Activated T-helper 1 cell treated with anti-CD3 and anti-CD28 coated beads, Interleukin-12 subunit alpha, Interleukin-12 subunit beta, Interleukin-2, Interleukin-4 antibody, amounts not matched to agents 30 ng/mL and 10 ng/mL and 1 ng/mL, durations not matched to agents 14 hours and 24 hours and 36 hours (primary cell): ENCODE results near the gene CALN1. TPM values are rescaled to one million over a fixed set of nuclear protein-coding genes. Genes with fewer than 3 reads are reported as not detected.

ENCODE experiments used
- DNase-seq: peaks from one replicate; pipeline ENCODE4 v3.0.0; 2021; ENCODE audit warnings: low spot score
- H3K27ac Mint-ChIP-seq: one replicate; pipeline ENCODE4 v1.8.0; 2021; ENCODE audit warnings: mild to moderate bottlenecking, mixed read lengths
- H3K27me3 Mint-ChIP-seq: one replicate; pipeline ENCODE4 v1.8.0; 2022; ENCODE audit warnings: mild to moderate bottlenecking, moderate library complexity, mixed read lengths; ENCODE audit not compliant: insufficient read depth
- H3K36me3 Mint-ChIP-seq: one replicate; pipeline ENCODE4 v1.8.0; 2021; ENCODE audit warnings: low read depth, mixed read lengths
- H3K4me1 Mint-ChIP-seq: one replicate; pipeline ENCODE4 v1.8.0; 2021; ENCODE audit warnings: low read depth, mixed read lengths
- H3K4me3 Mint-ChIP-seq: one replicate; pipeline ENCODE4 v1.8.0; 2021; ENCODE audit warnings: mild to moderate bottlenecking, moderate library complexity, mixed read lengths
- H3K9me3 Mint-ChIP-seq: one replicate; pipeline ENCODE4 v1.8.0; 2021; ENCODE audit warnings: mixed read lengths
- intact Hi-C: fragments of 100-400 bp; cut with micrococcal nuclease; formaldehyde crosslinking; loops from one replicate; pipeline ENCODE4 v1.15.1; 2024
- total RNA-seq: library from RNA; stranded (reverse); gene quantifications from 2 replicates; pipeline ENCODE4 v1.2.3, GENCODE V29; 2022

Gene CALN1
- total RNA-seq, 1 donor from 2014 or later, result not detected

- DNase-seq, result no peak
- H3K36me3 Mint-ChIP-seq, result no peaks in the 10 kb centered on the region
- intact Hi-C loops, result no loop called here
- H3K27ac Mint-ChIP-seq, result no peak overlapping the region
- H3K27me3 Mint-ChIP-seq, result peaks cover 20% of the 10 kb centered on the region
- peaks cover 6% of the 10 kb centered on the region for H3K9me3 Mint-ChIP-seq
- no peak overlapping the region for H3K4me3 Mint-ChIP-seq
- H3K4me1 Mint-ChIP-seq, result no peaks in the 10 kb centered on the region
These were observed 76.4 kb downstream of the CALN1 start for GRCh38 chr7:72335561-72336381.

- intact Hi-C loops, result no loop called here
- Mint-ChIP-seq H3K9me3 (peaks cover 6% of the 10 kb centered on the region), H3K27ac (no peak overlapping the region), H3K36me3 (no peaks in the 10 kb centered on the region), H3K27me3 (peaks cover 20% of the 10 kb centered on the region), H3K4me3 (no peak overlapping the region), H3K4me1 (no peaks in the 10 kb centered on the region)
- DNase-seq, result no peak
These were observed 77.4 kb downstream of the CALN1 start for GRCh38 chr7:72334698-72335097.

GRCh38 chr7:72334066-72334465 lies 78.1 kb downstream of the CALN1 start:
- Mint-ChIP-seq H3K4me1 (no peaks in the 10 kb centered on the region), H3K27ac (no peak overlapping the region), H3K27me3 (peaks cover 16% of the 10 kb centered on the region), H3K4me3 (no peak overlapping the region), H3K9me3 (peaks cover 5% of the 10 kb centered on the region), H3K36me3 (no peaks in the 10 kb centered on the region)
- intact Hi-C loops, result no loop called here
- no peak for DNase-seq

- no peak for DNase-seq
- Mint-ChIP-seq H3K36me3 (no peaks in the 10 kb centered on the region), H3K9me3 (peaks cover 4% of the 10 kb centered on the region), H3K4me3 (no peak overlapping the region), H3K4me1 (no peaks in the 10 kb centered on the region), H3K27ac (no peak overlapping the region), H3K27me3 (no peaks in the 10 kb centered on the region)
- intact Hi-C loops, result no loop called here
These were observed 85.3 kb downstream of the CALN1 start for GRCh38 chr7:72326811-72327210.

DNA sequence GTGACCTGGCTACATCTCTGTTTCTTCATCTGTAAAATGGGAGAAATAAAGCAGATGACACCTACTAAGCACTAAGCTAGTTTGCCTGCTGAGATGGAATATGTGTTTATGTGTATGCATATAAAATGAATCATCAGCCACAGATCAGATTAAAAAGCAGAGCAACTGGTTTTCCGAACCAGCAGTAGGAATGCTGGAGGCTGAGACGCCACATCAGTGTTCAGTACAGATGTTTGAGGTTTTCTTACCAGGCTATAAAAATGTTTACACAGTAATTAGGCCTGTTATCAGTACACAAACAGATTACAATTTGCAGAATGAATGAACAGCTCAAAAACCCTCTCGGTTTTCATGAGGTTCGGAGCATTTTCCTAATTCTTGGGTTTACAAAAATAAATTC lies 85.8 kb downstream of the CALN1 start:
- no peak overlapping the region for H3K4me3 Mint-ChIP-seq
- no peaks in the 10 kb centered on the region for H3K4me1 Mint-ChIP-seq
- no peaks in the 10 kb centered on the region for H3K36me3 Mint-ChIP-seq
- no peak for DNase-seq
- no peak overlapping the region for H3K27ac Mint-ChIP-seq
- no peaks in the 10 kb centered on the region for H3K27me3 Mint-ChIP-seq
- H3K9me3 Mint-ChIP-seq, result peaks cover 4% of the 10 kb centered on the region
- intact Hi-C loops, result no loop called here

DNA sequence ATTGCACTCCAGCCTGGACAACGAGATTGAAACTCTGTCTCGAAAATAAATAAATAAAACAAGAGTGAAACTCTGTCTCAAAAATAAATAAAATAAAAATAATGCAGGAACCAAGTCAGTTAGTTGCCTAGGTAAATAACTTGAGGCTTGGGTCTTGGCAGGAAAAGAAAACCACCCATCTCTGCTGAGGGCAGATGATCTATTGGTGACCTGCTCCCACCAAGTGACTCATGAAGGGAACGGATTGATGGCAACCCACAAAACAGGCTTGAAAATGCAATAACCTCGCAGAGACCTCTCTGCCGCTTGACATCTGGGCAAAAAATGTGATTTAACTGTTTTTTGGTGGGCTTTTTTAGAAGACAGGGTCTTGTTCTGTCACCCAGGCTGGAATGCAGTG lies 86.6 kb downstream of the CALN1 start:
- no peaks in the 10 kb centered on the region for H3K4me1 Mint-ChIP-seq
- H3K36me3 Mint-ChIP-seq, result no peaks in the 10 kb centered on the region
- no peak overlapping the region for H3K4me3 Mint-ChIP-seq
- intact Hi-C loops, result no loop called here
- no peak for DNase-seq
- H3K27ac Mint-ChIP-seq, result no peak overlapping the region
- no peaks in the 10 kb centered on the region for H3K27me3 Mint-ChIP-seq
- H3K9me3 Mint-ChIP-seq, result peaks cover 7% of the 10 kb centered on the region

GRCh38 chr7:72321637-72322036 lies 90.5 kb downstream of the CALN1 start:
- H3K36me3 Mint-ChIP-seq, result no peaks in the 10 kb centered on the region
- H3K9me3 Mint-ChIP-seq, result peaks cover 8% of the 10 kb centered on the region
- H3K27ac Mint-ChIP-seq, result no peak overlapping the region
- intact Hi-C loops, result no loop called here
- no peaks in the 10 kb centered on the region for H3K4me1 Mint-ChIP-seq
- no peaks in the 10 kb centered on the region for H3K27me3 Mint-ChIP-seq
- no peak for DNase-seq
- H3K4me3 Mint-ChIP-seq, result no peak overlapping the region

- H3K27me3 Mint-ChIP-seq, result no peaks in the 10 kb centered on the region
- H3K9me3 Mint-ChIP-seq, result peaks cover 8% of the 10 kb centered on the region
- no peaks in the 10 kb centered on the region for H3K36me3 Mint-ChIP-seq
- intact Hi-C loops, result no loop called here
- no peak for DNase-seq
- H3K27ac Mint-ChIP-seq, result no peak overlapping the region
- no peak overlapping the region for H3K4me3 Mint-ChIP-seq
- H3K4me1 Mint-ChIP-seq, result no peaks in the 10 kb centered on the region
These were observed 91.1 kb downstream of the CALN1 start for GRCh38 chr7:72321081-72321480.

DNA sequence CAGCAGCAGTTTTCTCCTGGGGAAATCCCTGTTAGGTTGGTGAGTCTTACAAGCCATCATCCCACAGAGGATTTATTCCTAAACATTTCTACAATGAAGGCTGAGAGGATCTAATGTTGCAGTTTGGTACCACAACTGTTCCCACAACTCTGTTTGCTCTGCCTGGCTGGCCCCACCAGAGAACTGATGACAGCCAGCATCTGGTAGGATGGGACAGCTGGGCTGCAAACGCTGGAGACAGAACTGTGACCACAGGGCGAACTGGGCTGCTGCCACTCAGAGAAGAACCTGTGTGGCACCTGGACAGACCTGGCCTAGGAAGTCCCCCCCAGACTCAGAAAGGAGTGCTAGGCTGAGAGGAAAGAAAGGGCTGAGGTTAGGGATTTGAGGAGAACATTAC lies 94.8 kb downstream of the CALN1 start:
- H3K4me3 Mint-ChIP-seq, result no peak overlapping the region
- H3K36me3 Mint-ChIP-seq, result no peaks in the 10 kb centered on the region
- H3K4me1 Mint-ChIP-seq, result no peaks in the 10 kb centered on the region
- intact Hi-C loops, result no loop called here
- H3K27me3 Mint-ChIP-seq, result no peaks in the 10 kb centered on the region
- peaks cover 8% of the 10 kb centered on the region for H3K9me3 Mint-ChIP-seq
- no peak overlapping the region for H3K27ac Mint-ChIP-seq
- no peak for DNase-seq

GRCh38 chr7:72316148-72316547 lies 96.0 kb downstream of the CALN1 start:
- no peak overlapping the region for H3K27ac Mint-ChIP-seq
- intact Hi-C loops, result no loop called here
- no peak for DNase-seq
- no peak overlapping the region for H3K4me3 Mint-ChIP-seq
- H3K27me3 Mint-ChIP-seq, result no peaks in the 10 kb centered on the region
- H3K9me3 Mint-ChIP-seq, result peaks cover 7% of the 10 kb centered on the region
- H3K4me1 Mint-ChIP-seq, result no peaks in the 10 kb centered on the region
- H3K36me3 Mint-ChIP-seq, result no peaks in the 10 kb centered on the region

DNA sequence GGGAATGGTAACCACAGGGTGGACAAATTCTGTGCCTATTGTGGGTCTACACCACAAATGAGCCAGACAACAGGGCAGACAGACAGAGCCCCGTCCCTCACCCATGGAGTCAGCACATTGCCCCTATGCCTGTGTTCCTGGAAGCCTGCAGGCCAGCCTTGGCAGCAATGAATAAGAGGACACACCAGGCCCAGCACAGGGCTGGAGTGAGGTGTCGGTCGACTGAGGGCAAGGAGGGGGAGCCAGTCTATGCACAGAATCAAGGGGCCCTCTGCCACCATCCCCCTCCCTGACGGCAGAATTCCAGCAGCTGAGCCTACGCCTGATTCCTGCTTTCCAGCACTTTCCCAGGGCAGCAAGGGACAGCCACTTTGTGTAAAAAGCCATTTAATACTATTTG lies 98.2 kb downstream of the CALN1 start:
- Mint-ChIP-seq H3K4me3 (no peak overlapping the region), H3K27me3 (no peaks in the 10 kb centered on the region), H3K36me3 (no peaks in the 10 kb centered on the region), H3K9me3 (peaks cover 1% of the 10 kb centered on the region), H3K27ac (no peak overlapping the region), H3K4me1 (no peaks in the 10 kb centered on the region)
- intact Hi-C loops, result no loop called here
- no peak for DNase-seq

GRCh38 chr7:72310301-72310700 lies 101.8 kb downstream of the CALN1 start:
- H3K4me1 Mint-ChIP-seq, result no peaks in the 10 kb centered on the region
- no peak overlapping the region for H3K27ac Mint-ChIP-seq
- intact Hi-C loops, result no loop called here
- DNase-seq, result no peak
- no peak overlapping the region for H3K4me3 Mint-ChIP-seq
- no peaks in the 10 kb centered on the region for H3K9me3 Mint-ChIP-seq
- H3K27me3 Mint-ChIP-seq, result no peaks in the 10 kb centered on the region
- H3K36me3 Mint-ChIP-seq, result no peaks in the 10 kb centered on the region

DNA sequence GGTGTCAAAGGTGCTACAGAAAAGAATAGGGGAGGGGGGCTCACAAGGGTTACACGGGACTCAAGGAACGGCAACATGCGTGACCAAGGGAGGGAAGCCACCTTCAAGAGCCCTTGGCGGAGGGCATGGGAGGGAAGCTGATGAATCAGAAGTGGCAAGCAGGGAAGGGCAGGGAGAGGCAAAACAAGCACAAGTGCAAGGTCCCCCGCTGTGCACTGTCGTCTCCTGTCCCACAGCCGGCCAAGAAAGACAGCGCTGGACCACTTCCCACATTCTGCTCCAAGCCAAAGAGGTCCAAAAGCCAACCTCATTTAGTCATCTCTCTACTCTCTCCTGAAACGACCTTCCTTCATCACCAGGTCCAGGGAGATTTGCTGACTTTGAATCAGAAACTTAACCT lies 102.7 kb downstream of the CALN1 start:
- intact Hi-C loops, result no loop called here
- Mint-ChIP-seq H3K27me3 (no peaks in the 10 kb centered on the region), H3K4me1 (no peaks in the 10 kb centered on the region), H3K27ac (no peak overlapping the region), H3K4me3 (no peak overlapping the region), H3K9me3 (no peaks in the 10 kb centered on the region), H3K36me3 (no peaks in the 10 kb centered on the region)
- DNase-seq, result no peak

DNA sequence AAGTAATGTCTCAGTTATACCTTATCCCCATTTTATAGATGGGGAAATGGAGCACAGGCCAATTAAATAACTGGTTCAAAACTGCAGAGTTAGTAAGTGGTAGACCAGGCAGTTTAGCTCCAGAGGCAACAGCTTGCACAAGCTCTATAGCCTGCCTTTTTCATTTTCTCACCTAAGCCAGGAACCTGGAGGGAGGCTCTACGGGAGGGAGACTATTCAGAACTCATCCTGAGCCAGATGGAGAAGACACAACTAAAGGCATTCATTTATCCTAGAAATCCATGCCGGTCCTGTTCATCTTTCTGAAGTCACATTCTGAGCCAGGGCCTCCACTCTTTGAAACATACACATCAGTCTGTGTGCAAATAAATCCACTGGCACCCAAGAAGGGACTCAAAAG lies 103.2 kb downstream of the CALN1 start:
- DNase-seq, result no peak
- Mint-ChIP-seq H3K36me3 (no peaks in the 10 kb centered on the region), H3K4me3 (no peak overlapping the region), H3K4me1 (no peaks in the 10 kb centered on the region), H3K9me3 (no peaks in the 10 kb centered on the region), H3K27ac (no peak overlapping the region), H3K27me3 (no peaks in the 10 kb centered on the region)
- intact Hi-C loops, result no loop called here
